ENCODE data around the gene OR6V1. TPM values are rescaled to one million over a fixed set of nuclear protein-coding genes. Genes with fewer than 3 reads are reported as not detected.

The OR6V1 gene
- total and polyA plus RNA-seq, 7 donors, result not detected

- H3K9me3 ChIP-seq, result no peaks in the 10 kb centered on the region
- no peak overlapping the region for H3K27ac ChIP-seq
- 80 to 87% (median 81%) methylated on average over 3 of the region's 3 CpGs for WGBS, 3 donors
- H3K27me3 ChIP-seq (ENCODE audit: insufficient read depth in 3 of 3, low read length in 2 of 3), result no peaks in the 10 kb centered on the region
- no peak for DNase-seq
- no peaks in the 10 kb centered on the region for H3K36me3 ChIP-seq (ENCODE audit: insufficient read depth in 1 of 2, low read depth in 1 of 2)
- no peak overlapping the region for H3K4me3 ChIP-seq
- intact Hi-C loops (cut with DNase I), result no loop called here
- no peaks in the 10 kb centered on the region for H3K4me1 ChIP-seq
- TF ChIP-seq CTCF (IDR thresholded peaks at IDR 0.05), result no peak
- no peak for ATAC-seq
Observed at GRCh38 chr7:143040209-143040715, 11.9 kb upstream of the OR6V1 start.

- Histone ChIP-seq H3K27ac (no peak overlapping the region), H3K4me1 (no peaks in the 10 kb centered on the region), H3K36me3 (ENCODE audit: insufficient read depth in 1 of 2, low read depth in 1 of 2) (no peaks in the 10 kb centered on the region), H3K4me3 (no peak overlapping the region), H3K27me3 (ENCODE audit: insufficient read depth in 3 of 3, low read length in 2 of 3) (no peaks in the 10 kb centered on the region), H3K9me3 (no peaks in the 10 kb centered on the region)
- intact Hi-C loops (cut with DNase I), result no loop called here
- TF ChIP-seq CTCF (IDR thresholded peaks at IDR 0.05), result no peak
- no peak for ATAC-seq
- 53 to 58% (median 53%) methylated on average over 6 of the region's 6 CpGs for WGBS, 3 donors
- DNase-seq, result no peak
Observed at GRCh38 chr7:143041346-143041745, 10.8 kb upstream of the OR6V1 start.

- Histone ChIP-seq H3K27ac (no peak overlapping the region), H3K4me1 (no peaks in the 10 kb centered on the region), H3K9me3 (no peaks in the 10 kb centered on the region), H3K4me3 (no peak overlapping the region), H3K27me3 (ENCODE audit: insufficient read depth in 3 of 3, low read length in 2 of 3) (no peaks in the 10 kb centered on the region), H3K36me3 (ENCODE audit: insufficient read depth in 1 of 2, low read depth in 1 of 2) (no peaks in the 10 kb centered on the region)
- ATAC-seq, result no peak
- intact Hi-C loops (cut with DNase I), result no loop called here
- TF ChIP-seq CTCF (IDR thresholded peaks at IDR 0.05), result no peak
- DNase-seq, result no peak
- 43 to 55% (median 53%) methylated on average over 3 of the region's 3 CpGs for WGBS, 3 donors
Observed at GRCh38 chr7:143042159-143042789, 9.9 kb upstream of the OR6V1 start.

- Histone ChIP-seq H3K36me3 (ENCODE audit: insufficient read depth in 1 of 2, low read depth in 1 of 2) (no peaks in the 10 kb centered on the region), H3K27me3 (ENCODE audit: insufficient read depth in 3 of 3, low read length in 2 of 3) (no peaks in the 10 kb centered on the region), H3K9me3 (no peaks in the 10 kb centered on the region), H3K27ac (no peak overlapping the region), H3K4me3 (no peak overlapping the region), H3K4me1 (no peaks in the 10 kb centered on the region)
- 42 to 45% (median 43%) methylated on average over 6 of the region's 6 CpGs for WGBS, 3 donors
- no peak for ATAC-seq
- no peak for DNase-seq
- TF ChIP-seq CTCF (IDR thresholded peaks at IDR 0.05), result no peak
- intact Hi-C loops (cut with DNase I), result no loop called here
Observed at GRCh38 chr7:143042790-143043271, 9.3 kb upstream of the OR6V1 start.

GRCh38 chr7:143043391-143043790, 8.8 kb upstream of the OR6V1 start:
- no peak for ATAC-seq
- WGBS, 3 donors, result 16 to 29% (median 19%) methylated on average over 2 of the region's 2 CpGs
- intact Hi-C loops (cut with DNase I), result no loop called here
- TF ChIP-seq CTCF (IDR thresholded peaks at IDR 0.05), result no peak
- no peaks in the 10 kb centered on the region for H3K27me3 ChIP-seq (ENCODE audit: insufficient read depth in 3 of 3, low read length in 2 of 3)
- no peak for DNase-seq
- H3K4me3 ChIP-seq, result no peak overlapping the region
- no peaks in the 10 kb centered on the region for H3K36me3 ChIP-seq (ENCODE audit: insufficient read depth in 1 of 2, low read depth in 1 of 2)
- H3K27ac ChIP-seq, result no peak overlapping the region
- H3K9me3 ChIP-seq, result no peaks in the 10 kb centered on the region
- H3K4me1 ChIP-seq, result no peaks in the 10 kb centered on the region
